Trophoblast cell (in vitro differentiated cells and primary cell): ENCODE data around the gene TAF11L13.
A peak's percentile ranks its signal among the peaks of the same experiment; 100 is the strongest.

Experiments
- DNase-seq, 2 donors: peaks; one replicate each; pipeline ENCODE4 v3.0.0-alpha.2; 2016
- H2AFZ ChIP-seq: 2 replicates; pipeline ENCODE4 v1.6.1; 2013; ENCODE audit warnings: low read length, moderate library complexity, mild to moderate bottlenecking; ENCODE audit not compliant: insufficient read depth, poor library complexity
- H2AK5ac ChIP-seq: 2 replicates; pipeline ENCODE4 v1.6.1; 2013; ENCODE audit warnings: mild to moderate bottlenecking, low read length
- H2BK120ac ChIP-seq: 2 replicates; pipeline ENCODE4 v1.6.1; 2013; ENCODE audit warnings: low read length, mild to moderate bottlenecking, moderate library complexity; ENCODE audit not compliant: insufficient read depth, poor library complexity
- H2BK12ac ChIP-seq: 2 replicates; pipeline ENCODE4 v1.6.1; 2013; ENCODE audit warnings: mild to moderate bottlenecking, low read length, moderate library complexity
- H2BK5ac ChIP-seq: 2 replicates; pipeline ENCODE4 v1.6.1; 2013; ENCODE audit warnings: low read length, low read depth, moderate library complexity, mild to moderate bottlenecking; ENCODE audit not compliant: poor library complexity
- H3K14ac ChIP-seq: 2 replicates; pipeline ENCODE4 v1.6.1; 2013; ENCODE audit warnings: mild to moderate bottlenecking, low read length
- H3K18ac ChIP-seq: 2 replicates; pipeline ENCODE4 v1.6.1; 2013; ENCODE audit warnings: mild to moderate bottlenecking, low read length
- H3K23ac ChIP-seq: 2 replicates; pipeline ENCODE4 v1.6.1; 2013; ENCODE audit warnings: low read length
- H3K27ac ChIP-seq: 2 replicates; pipeline ENCODE4 v1.5.1; 2013; ENCODE audit warnings: low read depth, mild to moderate bottlenecking, inconsistent platforms, low read length, moderate library complexity
- H3K27me3 ChIP-seq: 2 replicates; pipeline ENCODE4 v1.6.1; 2013; ENCODE audit warnings: inconsistent platforms, mild to moderate bottlenecking, low read length, moderate library complexity; ENCODE audit not compliant: insufficient read depth
- H3K36me3 ChIP-seq, 2 experiments: 1 replicate in 1 of 2; 2 replicates in 1 of 2; pipeline ENCODE4 v1.6.1; 2013; ENCODE audit warnings: low read length in 2 of 2, mild to moderate bottlenecking in 2 of 2, moderate library complexity in 1 of 2; ENCODE audit not compliant: insufficient read depth in 2 of 2, control insufficient read depth in 1 of 2
- H3K4ac ChIP-seq: 2 replicates; pipeline ENCODE4 v1.6.1; 2013; ENCODE audit warnings: low read depth, mild to moderate bottlenecking, low read length, moderate library complexity
- H3K4me1 ChIP-seq, 2 experiments: 1 replicate in 1 of 2; 2 replicates in 1 of 2; pipeline ENCODE4 v1.6.1; 2013; ENCODE audit warnings: low read length in 2 of 2, mild to moderate bottlenecking in 2 of 2, moderate library complexity in 1 of 2; ENCODE audit not compliant: insufficient read depth in 2 of 2, control insufficient read depth in 1 of 2
- H3K4me2 ChIP-seq: 2 replicates; pipeline ENCODE4 v1.6.1; 2013; ENCODE audit warnings: inconsistent platforms, mild to moderate bottlenecking, low read length, moderate library complexity
- H3K4me3 ChIP-seq: 2 replicates; pipeline ENCODE4 v1.5.1; 2013; ENCODE audit warnings: mild to moderate bottlenecking, low read depth, low read length, inconsistent platforms
- H3K79me1 ChIP-seq: one replicate; pipeline ENCODE4 v1.6.1; 2013; ENCODE audit warnings: low read length
- H3K79me2 ChIP-seq: 2 replicates; pipeline ENCODE4 v1.6.1; 2013; ENCODE audit warnings: low read length, mild to moderate bottlenecking; ENCODE audit not compliant: control insufficient read depth, insufficient read depth, poor library complexity
- H3K9ac ChIP-seq: 2 replicates; pipeline ENCODE4 v1.6.1; 2013; ENCODE audit warnings: mild to moderate bottlenecking, low read length
- H3K9me3 ChIP-seq: 2 replicates; pipeline ENCODE4 v1.6.1; 2013; ENCODE audit warnings: low read depth, mild to moderate bottlenecking, control low read depth, inconsistent platforms, low read length; ENCODE audit not compliant: insufficient read depth
- H4K12ac ChIP-seq: 2 replicates; pipeline ENCODE4 v1.6.1; 2013; ENCODE audit warnings: low read depth, mild to moderate bottlenecking, low read length, moderate library complexity
- H4K8ac ChIP-seq: 2 replicates; pipeline ENCODE4 v1.6.1; 2013; ENCODE audit warnings: low read depth, mild to moderate bottlenecking, low read length, moderate library complexity
- H4K91ac ChIP-seq: one replicate; pipeline ENCODE4 v1.6.1; 2013; ENCODE audit warnings: low read depth, mild to moderate bottlenecking, low read length, moderate library complexity
- WGBS: extraction: QIAGEN DNeasy Blood & Tissue Kit; methylation state at CpG from one replicate; pipeline ENCODE4 v1.1.7; 2013; ENCODE audit warnings: missing lambda C conversion rate; ENCODE audit not compliant: insufficient read length, insufficient coverage; ENCODE audit errors: extremely low coverage; 5-methylcytosine and 5-hydroxymethylcytosine counted together

Gene TAF11L13

DNA sequence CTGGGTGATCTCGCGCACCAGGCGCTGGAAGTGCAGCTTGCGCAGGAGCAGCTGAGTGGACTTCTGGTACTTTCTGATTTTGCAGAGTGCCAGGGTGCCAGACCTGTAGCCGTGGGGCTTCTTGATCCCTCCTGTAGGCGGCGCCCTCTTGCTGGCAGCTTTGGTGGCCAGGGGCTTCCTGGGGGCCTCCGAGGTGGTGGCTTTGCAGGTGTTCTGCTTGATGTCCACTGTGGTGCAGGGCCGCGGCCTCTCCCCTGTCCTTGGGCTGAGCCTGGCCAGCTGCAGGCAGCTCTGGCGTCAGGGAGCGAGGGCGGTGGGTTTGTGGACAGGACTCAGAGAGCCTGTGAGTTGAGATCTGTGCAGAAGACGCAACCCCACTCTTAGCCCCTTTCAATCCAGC is 38.5 kb downstream of the TAF11L13 start:
- Histone ChIP-seq H2AK5ac (no peak overlapping the region), H3K4me1 (no peaks in the 10 kb centered on the region)
- WGBS, result no CpG with 5 or more reads among the region's 14 CpGs

GRCh38 chr5:17678751-17679324 is 47.0 kb downstream of the TAF11L13 start:
- H4K8ac ChIP-seq, result no peak overlapping the region
- H3K4me2 ChIP-seq, result no peak overlapping the region
- no peaks in the 10 kb centered on the region for H3K79me2 ChIP-seq
- H3K4ac ChIP-seq, result no peak overlapping the region
- no peak overlapping the region for H2BK12ac ChIP-seq
- H2BK5ac ChIP-seq, result no peak overlapping the region
- no peak overlapping the region for H3K14ac ChIP-seq
- H4K91ac ChIP-seq, result no peak overlapping the region
- no peak overlapping the region for H2AFZ ChIP-seq
- H3K4me1 ChIP-seq, result no peaks in the 10 kb centered on the region
- H3K36me3 ChIP-seq, result no peaks in the 10 kb centered on the region
- no peak overlapping the region for H2BK120ac ChIP-seq
- no peak overlapping the region for H3K27ac ChIP-seq
- H3K23ac ChIP-seq, result no peak overlapping the region
- no peak for DNase-seq
- H3K79me1 ChIP-seq, result no peaks in the 10 kb centered on the region
- no peak overlapping the region for H2AK5ac ChIP-seq
- no CpG with 5 or more reads among the region's 4 CpGs for WGBS
- no peaks in the 10 kb centered on the region for H3K27me3 ChIP-seq
- no peak overlapping the region for H3K4me3 ChIP-seq
- H3K9me3 ChIP-seq, result no peaks in the 10 kb centered on the region
- no peak overlapping the region for H4K12ac ChIP-seq
- no peak overlapping the region for H3K18ac ChIP-seq
- no peak overlapping the region for H3K9ac ChIP-seq

More for the DNA sequence above, 38.5 kb downstream of the TAF11L13 start:
- peak overlapping the region; percentile 7 for H3K4me3 ChIP-seq
- H4K91ac ChIP-seq, result no peak overlapping the region
- no peak overlapping the region for H2BK120ac ChIP-seq
- H3K9me3 ChIP-seq, result no peaks in the 10 kb centered on the region
- no peak overlapping the region for H2AFZ ChIP-seq
- no peak overlapping the region for H4K12ac ChIP-seq
- no peak overlapping the region for H3K23ac ChIP-seq
- no peak overlapping the region for H4K8ac ChIP-seq
- no peaks in the 10 kb centered on the region for H3K27me3 ChIP-seq
- H3K79me2 ChIP-seq, result no peaks in the 10 kb centered on the region
- no peaks in the 10 kb centered on the region for H3K36me3 ChIP-seq
- no peak overlapping the region for H3K4ac ChIP-seq
- H3K14ac ChIP-seq, result no peak overlapping the region
- H2BK5ac ChIP-seq, result no peak overlapping the region
- H3K9ac ChIP-seq, result peak overlapping the region; percentile 49
- DNase-seq, result no peak
- no peak overlapping the region for H3K4me2 ChIP-seq
- H2BK12ac ChIP-seq, result no peak overlapping the region
- no peak overlapping the region for H3K27ac ChIP-seq
- H3K79me1 ChIP-seq, result no peaks in the 10 kb centered on the region
- no peak overlapping the region for H3K18ac ChIP-seq

DNA sequence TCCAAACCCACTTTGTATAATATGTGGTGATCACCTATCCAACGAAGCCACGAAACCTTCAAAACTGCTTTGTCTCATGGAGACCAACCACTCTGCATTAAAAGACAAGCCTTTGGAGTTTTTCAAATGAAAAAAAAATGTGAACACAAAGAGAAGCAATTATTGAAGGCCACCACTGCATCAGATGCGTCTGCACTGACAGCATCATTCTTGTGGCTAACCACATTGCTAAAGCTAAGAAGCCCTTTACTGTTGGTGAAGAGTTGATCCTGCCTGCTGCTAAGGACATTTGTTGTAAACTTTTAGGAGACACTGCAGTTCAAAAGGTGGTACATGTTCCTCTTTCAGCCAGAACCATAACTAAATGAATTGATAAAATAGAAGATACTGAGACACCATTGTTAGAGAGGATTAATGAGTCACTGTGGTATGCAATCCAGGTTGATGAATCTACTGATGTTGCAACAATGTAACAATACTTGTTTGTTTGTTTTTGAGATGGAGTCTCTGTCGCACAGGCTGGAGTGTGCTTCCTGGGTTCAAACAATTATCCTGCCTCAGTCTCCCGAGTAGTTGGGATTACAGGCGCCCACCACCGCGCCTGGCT is 47.8 kb downstream of the TAF11L13 start:
- Histone ChIP-seq H2AK5ac (no peak overlapping the region), H2BK12ac (no peak overlapping the region), H2BK120ac (no peak overlapping the region), H4K12ac (no peak overlapping the region), H3K4me2 (no peak overlapping the region), H3K79me2 (no peaks in the 10 kb centered on the region), H2AFZ (no peak overlapping the region), H3K4ac (no peak overlapping the region), H3K4me1 (no peaks in the 10 kb centered on the region), H3K18ac (no peak overlapping the region), H3K9me3 (no peaks in the 10 kb centered on the region), H3K36me3 (no peaks in the 10 kb centered on the region), H4K8ac (no peak overlapping the region), H3K14ac (no peak overlapping the region), H3K23ac (no peak overlapping the region), H4K91ac (no peak overlapping the region), H3K4me3 (no peak overlapping the region), H3K27me3 (no peaks in the 10 kb centered on the region), H3K79me1 (no peaks in the 10 kb centered on the region), H2BK5ac (no peak overlapping the region), H3K27ac (no peak overlapping the region), H3K9ac (no peak overlapping the region)
- peak in 1 of 2 donors; percentile 43 for DNase-seq
- WGBS, result no CpG with 5 or more reads among the region's 8 CpGs

GRCh38 chr5:17680737-17681136 is 48.8 kb downstream of the TAF11L13 start:
- Histone ChIP-seq H4K8ac (no peak overlapping the region), H3K79me2 (no peaks in the 10 kb centered on the region), H2AK5ac (no peak overlapping the region), H3K79me1 (no peaks in the 10 kb centered on the region), H3K4me2 (no peak overlapping the region), H3K27me3 (no peaks in the 10 kb centered on the region), H3K27ac (no peak overlapping the region), H2BK5ac (no peak overlapping the region), H3K4ac (no peak overlapping the region), H3K9me3 (no peaks in the 10 kb centered on the region), H3K18ac (no peak overlapping the region), H3K23ac (no peak overlapping the region), H2BK120ac (no peak overlapping the region), H4K91ac (no peak overlapping the region), H3K9ac (no peak overlapping the region), H3K4me1 (no peaks in the 10 kb centered on the region), H4K12ac (no peak overlapping the region), H3K14ac (no peak overlapping the region), H2AFZ (no peak overlapping the region), H2BK12ac (no peak overlapping the region), H3K4me3 (no peak overlapping the region), H3K36me3 (no peaks in the 10 kb centered on the region)
- no CpG with 5 or more reads among the region's 2 CpGs for WGBS
- DNase-seq, result no peak
